B cell (primary cell): ENCODE data around the gene ABCD2. TPM values are rescaled to one million over a fixed set of nuclear protein-coding genes. Genes with fewer than 3 reads are reported as not detected.

Experiments used
- ATAC-seq: fragments of 200-7000 bp; cut with Tn5 transposase; one replicate; pipeline ENCODE4 v1.10.0; 2021; ENCODE audit warnings: low read depth, mild to moderate bottlenecking, moderate number of reproducible peaks, moderate library complexity
- CTCF ChIA-PET: fragments of 350-600 bp; sonication (Branson Sonifier 250); formaldehyde crosslinking; loops from one replicate; lab custom pipeline; 2021; ENCODE audit warnings: antibody characterized with exemption, inconsistent platforms; lab: Charles Lee
- POLR2A ChIA-PET: fragments of 350-600 bp; sonication (Branson Sonifier 250); formaldehyde crosslinking; loops from one replicate; lab custom pipeline; 2021; ENCODE audit warnings: antibody characterized with exemption; lab: Charles Lee
- DNase-seq: peaks from one replicate; pipeline ENCODE4 v3.0.0; 2013
- H2AFZ ChIP-seq: 2 replicates; pipeline ENCODE4 v1.6.1; 2012; ENCODE audit warnings: mild to moderate bottlenecking, low read depth, low read length; ENCODE audit not compliant: insufficient read depth, poor library complexity, severe bottlenecking
- H3K27ac ChIP-seq, 2 donors: 1 replicate in 1 of 2; 2 replicates in 1 of 2; pipeline ENCODE4 v1.5.1; 2012 to 2013; ENCODE audit warnings: low read length in 2 of 2, mild to moderate bottlenecking in 2 of 2, moderate library complexity in 1 of 2
- H3K27me3 ChIP-seq, 4 experiments: fragments of 200-600 bp in 1 of 4; sonication (generic) in 1 of 4; replicated peaks in 1 of 4; 1 replicate in 2 of 4; 2 replicates in 2 of 4; pipeline versions ENCODE4 v1.6.1 to v1.7.0; 2013 to 2016; ENCODE audit warnings: low read length in 3 of 4, mild to moderate bottlenecking in 2 of 4, mixed read lengths in 1 of 4, moderate library complexity in 1 of 4; ENCODE audit not compliant: insufficient read depth in 4 of 4, control insufficient read depth in 3 of 4; ENCODE audit errors: control extremely low read depth in 1 of 4
- H3K36me3 ChIP-seq, 2 experiments: replicated peaks in 1 of 2; 1 replicate in 1 of 2; 2 replicates in 1 of 2; pipeline versions ENCODE4 v1.6.1 to v1.7.1; 2013; ENCODE audit warnings: low read length in 1 of 2; ENCODE audit not compliant: insufficient read depth in 2 of 2, control insufficient read depth in 1 of 2; ENCODE audit errors: control extremely low read depth in 1 of 2, extremely low read depth in 1 of 2
- H3K4me1 ChIP-seq, 2 donors: fragments of 200-600 bp in 1 of 2; sonication (generic) in 1 of 2; 1 replicate in 1 of 2; 2 replicates in 1 of 2; pipeline versions ENCODE4 v1.5.1 to v1.6.1; 2013 to 2017; ENCODE audit warnings: low read length in 2 of 2; ENCODE audit not compliant: control insufficient read depth in 2 of 2, insufficient read depth in 2 of 2
- H3K4me2 ChIP-seq: replicated peaks from 2 replicates; pipeline ENCODE3; 2012; ENCODE audit warnings: mild to moderate bottlenecking, low read depth, low read length; ENCODE audit not compliant: poor library complexity, severe bottlenecking
- H3K4me3 ChIP-seq, 5 experiments: fragments of 200-600 bp in 1 of 5; sonication (generic) in 1 of 5; 1 replicate in 3 of 5; 2 replicates in 2 of 5; pipeline versions ENCODE4 v1.5.1 to v1.7.0; 2011 to 2016; ENCODE audit warnings: low read length in 4 of 5, mild to moderate bottlenecking in 4 of 5, low read depth in 2 of 5, control low read depth in 1 of 5, moderate library complexity in 1 of 5; ENCODE audit not compliant: insufficient read depth in 1 of 5; ENCODE audit errors: control extremely low read depth in 1 of 5, extremely low read depth in 1 of 5
- H3K79me2 ChIP-seq: fragments of 200-600 bp; sonication (generic); one replicate; pipeline ENCODE4 v1.6.0; 2016; ENCODE audit warnings: low read length; ENCODE audit not compliant: control insufficient read depth, insufficient read depth
- H3K9ac ChIP-seq: fragments of 200-600 bp; sonication (generic); 2 replicates; pipeline ENCODE4 v1.6.1; 2017; ENCODE audit warnings: mild to moderate bottlenecking, low read length, moderate library complexity
- H3K9me3 ChIP-seq, 3 donors: one replicate each; pipeline versions ENCODE4 v1.6.1 to v1.7.1; 2013; ENCODE audit warnings: low read length in 2 of 3; ENCODE audit not compliant: control insufficient read depth in 2 of 3, insufficient read depth in 1 of 3; ENCODE audit errors: control extremely low read depth in 1 of 3
- H4K20me1 ChIP-seq: 2 replicates; pipeline ENCODE4 v1.6.0; 2012; ENCODE audit warnings: mild to moderate bottlenecking, low read length; ENCODE audit not compliant: insufficient read depth, control insufficient read depth, poor library complexity, severe bottlenecking
- H3K27ac Mint-ChIP-seq: one replicate; pipeline ENCODE4 v1.8.0; 2021; ENCODE audit warnings: mixed read lengths
- H3K27me3 Mint-ChIP-seq: one replicate; pipeline ENCODE4 v1.8.0; 2021; ENCODE audit warnings: mixed read lengths
- H3K4me1 Mint-ChIP-seq: one replicate; pipeline ENCODE4 v1.8.0; 2021; ENCODE audit warnings: mixed read lengths
- H3K4me3 Mint-ChIP-seq: one replicate; pipeline ENCODE4 v1.8.0; 2021; ENCODE audit warnings: mixed read lengths
- H3K9me3 Mint-ChIP-seq: one replicate; pipeline ENCODE4 v1.8.0; 2022; ENCODE audit warnings: mixed read lengths; ENCODE audit not compliant: insufficient read depth
- CTCF ChIP-seq: fragments of 200-600 bp; IDR thresholded peaks from one replicate; pipeline ENCODE4 v1.8.0; 2022; ENCODE audit warnings: antibody characterized with exemption, mild to moderate bottlenecking
- EZH2 ChIP-seq: IDR thresholded peaks from 2 replicates; pipeline ENCODE4 v1.6.1; 2012; ENCODE audit warnings: borderline replicate concordance, low read depth, mild to moderate bottlenecking, moderate library complexity, low read length; ENCODE audit not compliant: insufficient read depth, poor library complexity, severe bottlenecking
- WGBS: methylation state at CpG from one replicate; pipeline ENCODE4 v1.1.5; 2013; ENCODE audit warnings: missing lambda C conversion rate; ENCODE audit not compliant: insufficient coverage; 5-methylcytosine and 5-hydroxymethylcytosine counted together
- intact Hi-C: fragments of 100-400 bp; cut with micrococcal nuclease; formaldehyde crosslinking; loops from one replicate; pipeline ENCODE4 v1.10.0; 2022
- polyA plus RNA-seq: library from polyadenylated mRNA; depleted of rRNA; stranded (reverse); fragments of >200 nt; gene quantifications from 2 replicates; pipeline ENCODE4 v1.2.3, GENCODE V29; 2012
- total RNA-seq, 2 donors: library from RNA; stranded (reverse); fragments of 120-200 nt in 1 of 2; gene quantifications; 1 replicate in 1 of 2; 2 replicates in 1 of 2; pipeline versions ENCODE4 v1.2.3 to v1.2.4, GENCODE V29; 2013 to 2022

Gene ABCD2
- total and polyA plus RNA-seq, 2 donors (not counting 1 experiment from before 2014, with no cell fraction given) = 0.43 to 1.5 TPM

GRCh38 chr12:39643052-39643451 is 23.4 kb upstream of the ABCD2 start:
- H3K27me3 Mint-ChIP-seq = peaks cover 18% of the 10 kb centered on the region
- no peaks in the 10 kb centered on the region for H4K20me1 ChIP-seq
- 100% methylated on average over 1 of the region's 1 CpG for WGBS
- H3K4me1 Mint-ChIP-seq = no peaks in the 10 kb centered on the region
- TF ChIP-seq CTCF (no peak), EZH2 (no peak)
- no peaks in the 10 kb centered on the region for H3K4me1 ChIP-seq
- H3K9me3 ChIP-seq = peaks cover 0 to 1% (median 0%) of the 10 kb centered on the region in 3 donors
- CTCF ChIA-PET = no interaction called here
- H3K27me3 ChIP-seq = no peaks in the 10 kb centered on the region
- H3K4me3 ChIP-seq = no peak overlapping the region
- H3K27ac Mint-ChIP-seq = no peak overlapping the region
- no peak overlapping the region for H3K9ac ChIP-seq
- H3K36me3 ChIP-seq = no peaks in the 10 kb centered on the region
- POLR2A ChIA-PET = no interaction called here
- no peaks in the 10 kb centered on the region for H3K79me2 ChIP-seq
- DNase-seq (no peak), ATAC-seq (no peak)
- H3K27ac ChIP-seq = no peak overlapping the region
- intact Hi-C loops = no loop called here
- no peak overlapping the region for H2AFZ ChIP-seq
- no peaks in the 10 kb centered on the region for H3K9me3 Mint-ChIP-seq
- no peak overlapping the region for H3K4me3 Mint-ChIP-seq
- H3K4me2 ChIP-seq = no peak overlapping the region

GRCh38 chr12:39638840-39639239 is 19.2 kb upstream of the ABCD2 start:
- CTCF ChIA-PET = interaction anchor here (1.0 kb wide), 1 partner anchor 11 kb away, joined by 3 read pairs; no protein-coding TSS in a partner anchor
- Histone ChIP-seq H2AFZ (no peak overlapping the region), H3K4me1 (no peaks in the 10 kb centered on the region), H3K4me2 (no peak overlapping the region), H3K9me3 (peaks cover 0 to 1% (median 0%) of the 10 kb centered on the region in 3 donors), H3K27me3 (no peaks in the 10 kb centered on the region), H3K27ac (no peak overlapping the region), H3K4me3 (no peak overlapping the region), H3K36me3 (no peaks in the 10 kb centered on the region), H4K20me1 (no peaks in the 10 kb centered on the region), H3K79me2 (no peaks in the 10 kb centered on the region), H3K9ac (no peak overlapping the region)
- intact Hi-C loops = loop anchor here (5.0 kb wide), 1 partner anchor 42 kb away; no protein-coding TSS in a partner anchor
- no peaks in the 10 kb centered on the region for H3K4me1 Mint-ChIP-seq
- TF ChIP-seq EZH2 = no peak
- TF ChIP-seq CTCF = no peak
- H3K27me3 Mint-ChIP-seq = peaks cover 16% of the 10 kb centered on the region
- H3K9me3 Mint-ChIP-seq = no peaks in the 10 kb centered on the region
- DNase-seq (no peak), ATAC-seq (no peak)
- H3K4me3 Mint-ChIP-seq = no peak overlapping the region
- no CpG with 5 or more reads among the region's 2 CpGs for WGBS
- H3K27ac Mint-ChIP-seq = no peak overlapping the region
- POLR2A ChIA-PET = no interaction called here
